Measurements from ENCODE around the gene KLHL29. TPM values are rescaled to one million over a fixed set of nuclear protein-coding genes. Genes with fewer than 3 reads are reported as not detected.

KLHL29 gene
- total and polyA plus RNA-seq, 2 donors (not counting 1 experiment from before 2014, with no cell fraction given): 1.3 to 3.4 TPM

- Histone ChIP-seq H3K4me1 (ENCODE audit: control insufficient read depth in 2 of 2, insufficient read depth in 2 of 2, low read length in 2 of 2) (no peaks in the 10 kb centered on the region), H2AFZ (ENCODE audit: insufficient read depth, low read depth, low read length, poor library complexity, severe bottlenecking) (no peak overlapping the region), H3K36me3 (replicated peaks in 1 of 2; ENCODE audit: control extremely low read depth in 1 of 2, control insufficient read depth in 1 of 2, extremely low read depth in 1 of 2, insufficient read depth in 2 of 2, low read length in 1 of 2) (no peaks in the 10 kb centered on the region), H3K27ac (ENCODE audit: low read length in 2 of 2) (no peak overlapping the region), H3K9ac (ENCODE audit: low read length) (no peak overlapping the region), H3K27me3 (replicated peaks in 1 of 4; ENCODE audit: control extremely low read depth in 1 of 4, control insufficient read depth in 3 of 4, insufficient read depth in 4 of 4, low read length in 3 of 4) (peaks cover 0 to 17% (median 1%) of the 10 kb centered on the region in 4 experiments), H4K20me1 (ENCODE audit: control insufficient read depth, insufficient read depth, low read length, poor library complexity, severe bottlenecking) (no peaks in the 10 kb centered on the region), H3K9me3 (ENCODE audit: control extremely low read depth in 1 of 3, control insufficient read depth in 2 of 3, insufficient read depth in 1 of 3, low read length in 2 of 3) (peaks cover 0 to 5% (median 0%) of the 10 kb centered on the region in 3 donors), H3K4me3 (ENCODE audit: control extremely low read depth in 1 of 5, extremely low read depth in 1 of 5, insufficient read depth in 1 of 5, low read depth in 2 of 5, low read length in 4 of 5) (no peak overlapping the region), H3K79me2 (ENCODE audit: control insufficient read depth, insufficient read depth, low read length) (no peaks in the 10 kb centered on the region), H3K4me2 (replicated peaks; ENCODE audit: low read depth, low read length, poor library complexity, severe bottlenecking) (no peak overlapping the region)
- no peak for DNase-seq
- no peak for ATAC-seq (ENCODE audit: low read depth)
- no peaks in the 10 kb centered on the region for H3K9me3 Mint-ChIP-seq (ENCODE audit: insufficient read depth)
- intact Hi-C loops (cut with micrococcal nuclease): no loop called here
- POLR2A ChIA-PET: no interaction called here
- H3K27me3 Mint-ChIP-seq: peaks cover 3% of the 10 kb centered on the region
- H3K4me1 Mint-ChIP-seq: peaks cover 2% of the 10 kb centered on the region
- no peak for TF ChIP-seq CTCF (IDR thresholded peaks at IDR 0.05)
- TF ChIP-seq EZH2 (IDR thresholded peaks at IDR 0.05; ENCODE audit: borderline replicate concordance, insufficient read depth, low read depth, low read length, poor library complexity, severe bottlenecking): no peak
- CTCF ChIA-PET: no interaction called here
- no peak overlapping the region for H3K27ac Mint-ChIP-seq
- no peak overlapping the region for H3K4me3 Mint-ChIP-seq
- WGBS (ENCODE audit: insufficient coverage): 87% methylated on average over 2 of the region's 2 CpGs
These were observed 275.3 kb downstream of the KLHL29 start for GRCh38 chr2:23660237-23660636.

DNA sequence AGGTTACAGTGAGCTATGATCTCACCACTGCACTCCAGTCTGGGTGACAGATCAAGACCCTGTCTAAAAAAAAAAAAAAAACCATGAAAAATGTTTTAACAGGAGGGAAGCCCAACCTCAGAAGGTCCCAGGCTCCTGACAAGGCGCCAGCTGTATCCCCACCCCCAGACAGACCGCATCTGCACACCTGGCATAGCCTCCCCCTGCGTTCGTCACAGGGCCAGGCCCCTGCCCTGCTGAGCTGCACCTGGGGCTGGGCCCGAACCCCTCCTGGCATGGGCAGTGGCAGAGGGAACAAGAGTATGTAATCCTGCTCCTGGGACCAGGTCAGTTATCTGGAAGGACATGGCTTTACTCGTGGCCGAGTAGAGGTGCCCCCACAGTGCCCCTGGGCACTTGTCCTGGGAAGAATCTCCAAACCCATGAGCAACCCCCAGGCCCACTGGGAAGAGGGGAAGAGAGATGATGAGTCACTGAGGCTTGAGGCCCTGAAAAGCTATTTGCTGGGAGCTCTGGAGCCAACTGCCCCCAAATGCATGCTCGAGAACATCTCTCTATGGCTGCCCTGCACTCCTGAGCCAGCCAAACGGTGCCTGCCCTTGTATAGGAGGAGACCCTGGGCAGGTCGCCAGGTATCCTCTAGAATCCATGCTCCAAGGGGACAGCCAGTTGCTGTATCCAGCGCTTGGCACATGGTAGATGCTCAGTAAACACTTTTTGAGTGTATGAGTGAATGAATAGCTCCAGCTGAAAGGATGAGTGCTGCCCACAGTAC, 276.5 kb downstream of the KLHL29 start:
- H3K27me3 Mint-ChIP-seq: peaks cover 3% of the 10 kb centered on the region
- H3K27me3 ChIP-seq (replicated peaks in 1 of 4; ENCODE audit: control extremely low read depth in 1 of 4, control insufficient read depth in 3 of 4, insufficient read depth in 4 of 4, low read length in 3 of 4): peaks cover 0 to 19% (median 1%) of the 10 kb centered on the region in 4 experiments
- no peaks in the 10 kb centered on the region for H3K79me2 ChIP-seq (ENCODE audit: control insufficient read depth, insufficient read depth, low read length)
- H3K4me3 ChIP-seq (ENCODE audit: control extremely low read depth in 1 of 5, extremely low read depth in 1 of 5, insufficient read depth in 1 of 5, low read depth in 2 of 5, low read length in 4 of 5): no peak overlapping the region
- H3K4me1 Mint-ChIP-seq: peaks cover 2% of the 10 kb centered on the region
- TF ChIP-seq CTCF (IDR thresholded peaks at IDR 0.05): no peak
- no peak for TF ChIP-seq EZH2 (IDR thresholded peaks at IDR 0.05; ENCODE audit: borderline replicate concordance, insufficient read depth, low read depth, low read length, poor library complexity, severe bottlenecking)
- POLR2A ChIA-PET: no interaction called here
- no peak for ATAC-seq (ENCODE audit: low read depth)
- H3K9ac ChIP-seq (ENCODE audit: low read length): no peak overlapping the region
- H3K4me1 ChIP-seq (ENCODE audit: control insufficient read depth in 2 of 2, insufficient read depth in 2 of 2, low read length in 2 of 2): no peaks in the 10 kb centered on the region
- no peak for DNase-seq
- WGBS (ENCODE audit: insufficient coverage): 79% methylated on average over 10 of the region's 11 CpGs
- H3K27ac ChIP-seq (ENCODE audit: low read length in 2 of 2): no peak overlapping the region
- no peaks in the 10 kb centered on the region for H3K9me3 Mint-ChIP-seq (ENCODE audit: insufficient read depth)
- no peak overlapping the region for H3K27ac Mint-ChIP-seq
- no peak overlapping the region for H3K4me3 Mint-ChIP-seq
- no peak overlapping the region for H2AFZ ChIP-seq (ENCODE audit: insufficient read depth, low read depth, low read length, poor library complexity, severe bottlenecking)
- H3K4me2 ChIP-seq (replicated peaks; ENCODE audit: low read depth, low read length, poor library complexity, severe bottlenecking): no peak overlapping the region
- intact Hi-C loops (cut with micrococcal nuclease): no loop called here
- no peaks in the 10 kb centered on the region for H4K20me1 ChIP-seq (ENCODE audit: control insufficient read depth, insufficient read depth, low read length, poor library complexity, severe bottlenecking)
- peaks cover 0 to 5% (median 0%) of the 10 kb centered on the region in 3 donors for H3K9me3 ChIP-seq (ENCODE audit: control extremely low read depth in 1 of 3, control insufficient read depth in 2 of 3, insufficient read depth in 1 of 3, low read length in 2 of 3)
- CTCF ChIA-PET: no interaction called here
- H3K36me3 ChIP-seq (replicated peaks in 1 of 2; ENCODE audit: control extremely low read depth in 1 of 2, control insufficient read depth in 1 of 2, extremely low read depth in 1 of 2, insufficient read depth in 2 of 2, low read length in 1 of 2): no peaks in the 10 kb centered on the region

Measured in B cell (primary cell).